ENCODE results near the gene CASK.

DNA sequence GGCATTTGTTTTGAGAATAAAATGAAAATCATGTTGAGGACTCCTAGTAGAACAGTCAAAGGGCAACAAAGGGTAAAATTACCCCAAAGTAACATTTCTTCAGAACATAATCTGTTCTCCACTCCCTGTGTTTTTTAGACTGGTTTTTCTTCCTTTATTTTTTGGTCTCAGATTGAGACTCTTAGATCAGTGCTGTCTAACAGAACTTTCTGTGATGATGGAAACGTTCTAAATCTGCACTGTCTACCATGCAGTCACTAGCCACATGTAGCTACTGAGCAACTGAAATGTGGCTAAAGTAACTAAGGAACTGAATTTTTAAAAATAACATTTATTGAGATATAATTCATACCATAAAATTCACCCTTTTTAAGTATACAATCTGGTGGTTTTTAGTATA lies 19.8 kb downstream of the CASK start:
- TF ChIP-seq CTCF (IDR thresholded peaks at IDR 0.05) (no peak), POLR2A (IDR thresholded peaks at IDR 0.05) (no peak), EP300 (IDR thresholded peaks at IDR 0.05) (no peak)

Data from tibial nerve (tissue), 4 donors.